ENCODE measurements around the gene OR4S1. TPM values are rescaled to one million over a fixed set of nuclear protein-coding genes. Genes with fewer than 3 reads are reported as not detected.
"Not testable (repeated sequence)": the region's sequence is repeated elsewhere in the genome, so short reads cannot be mapped to it uniquely, and the experiment has no call there.

OR4S1 gene
- total and polyA plus RNA-seq, 2 donors (not counting 3 experiments of a cell fraction or from before 2014, with no cell fraction given): not detected

- dilution Hi-C loops (cut with MboI; ENCODE audit: extremely low pct_ligation_motif_present, low sequenced_read_pairs); H3K36me3 ChIP-seq (ENCODE audit: control insufficient read depth in 2 of 2, extremely low read depth in 1 of 2, insufficient read depth in 2 of 2, low read length in 2 of 2); H3K79me2 ChIP-seq (ENCODE audit: control insufficient read depth, insufficient read depth, low read length); H3K27me3 ChIP-seq (ENCODE audit: control insufficient read depth in 2 of 2, insufficient read depth in 2 of 2, low read length in 2 of 2); H3K4me1 ChIP-seq (ENCODE audit: control insufficient read depth, extremely low read depth, insufficient read depth, low read length); H3K9ac ChIP-seq (replicated peaks; ENCODE audit: extremely low read depth, insufficient read depth, low read length); H3K9me1 ChIP-seq (replicated peaks; ENCODE audit: control insufficient read depth, extremely low read depth, insufficient read depth, low read length); H3K4me2 ChIP-seq (ENCODE audit: insufficient read depth, low read length); H2AFZ ChIP-seq (ENCODE audit: low read depth, low read length); intact Hi-C loops (cut with micrococcal nuclease); BruUV-seq (replicated peaks); H4K20me1 ChIP-seq (replicated peaks; ENCODE audit: control insufficient read depth, extremely low read depth, insufficient read depth, low read length); CTCF ChIA-PET; H3K4me3 ChIP-seq (replicated peaks in 1 of 3; ENCODE audit: insufficient read depth in 1 of 3, low read depth in 1 of 3, low read length in 3 of 3); H3K9me3 ChIP-seq (replicated peaks; ENCODE audit: control insufficient read depth, insufficient read depth, low read length); FAIRE-seq; POLR2A ChIA-PET; H3K27ac ChIP-seq (ENCODE audit: insufficient read depth, low read depth, low read length); DNase-seq (ENCODE audit: low read depth, low spot score): not testable (repeated sequence)
Observed at GRCh38 chr11:48324620-48325019, 18.6 kb downstream of the OR4S1 start, which contains the start of gene OR4C3. OR4C3 (plus strand) TSS chr11:48324920; CDS start chr11:48325022, 102 bp downstream.

GRCh38 chr11:48341466-48341865, 35.4 kb downstream of the OR4S1 start:
- POLR2A ChIA-PET: no interaction called here
- no peak for FAIRE-seq

GRCh38 chr11:48342505-48342904, 36.5 kb downstream of the OR4S1 start:
- DNase-seq (ENCODE audit: low read depth, low spot score); H3K27me3 ChIP-seq (ENCODE audit: control insufficient read depth in 2 of 2, insufficient read depth in 2 of 2, low read length in 2 of 2); H3K4me3 ChIP-seq (replicated peaks in 1 of 3; ENCODE audit: insufficient read depth in 1 of 3, low read depth in 1 of 3, low read length in 3 of 3); intact Hi-C loops (cut with micrococcal nuclease); H3K9ac ChIP-seq (replicated peaks; ENCODE audit: extremely low read depth, insufficient read depth, low read length); BruUV-seq (replicated peaks); H3K79me2 ChIP-seq (ENCODE audit: control insufficient read depth, insufficient read depth, low read length); H3K4me1 ChIP-seq (ENCODE audit: control insufficient read depth, extremely low read depth, insufficient read depth, low read length); H3K27ac ChIP-seq (ENCODE audit: insufficient read depth, low read depth, low read length); H4K20me1 ChIP-seq (replicated peaks; ENCODE audit: control insufficient read depth, extremely low read depth, insufficient read depth, low read length); H3K36me3 ChIP-seq (ENCODE audit: control insufficient read depth in 2 of 2, extremely low read depth in 1 of 2, insufficient read depth in 2 of 2, low read length in 2 of 2); H3K9me3 ChIP-seq (replicated peaks; ENCODE audit: control insufficient read depth, insufficient read depth, low read length); dilution Hi-C loops (cut with MboI; ENCODE audit: extremely low pct_ligation_motif_present, low sequenced_read_pairs); H3K9me1 ChIP-seq (replicated peaks; ENCODE audit: control insufficient read depth, extremely low read depth, insufficient read depth, low read length); H3K4me2 ChIP-seq (ENCODE audit: insufficient read depth, low read length); FAIRE-seq; H2AFZ ChIP-seq (ENCODE audit: low read depth, low read length); CTCF ChIA-PET; POLR2A ChIA-PET: not testable (repeated sequence)

More at GRCh38 chr11:48341466-48341865, 35.4 kb downstream of the OR4S1 start:
- Histone ChIP-seq H3K79me2 (ENCODE audit: control insufficient read depth, insufficient read depth, low read length) (no peaks in the 10 kb centered on the region), H2AFZ (ENCODE audit: low read depth, low read length) (no peak overlapping the region), H4K20me1 (replicated peaks; ENCODE audit: control insufficient read depth, extremely low read depth, insufficient read depth, low read length) (no peaks in the 10 kb centered on the region), H3K4me2 (ENCODE audit: insufficient read depth, low read length) (no peak overlapping the region), H3K36me3 (ENCODE audit: control insufficient read depth in 2 of 2, extremely low read depth in 1 of 2, insufficient read depth in 2 of 2, low read length in 2 of 2) (no peaks in the 10 kb centered on the region), H3K4me1 (ENCODE audit: control insufficient read depth, extremely low read depth, insufficient read depth, low read length) (no peaks in the 10 kb centered on the region), H3K9ac (replicated peaks; ENCODE audit: extremely low read depth, insufficient read depth, low read length) (no peak overlapping the region), H3K9me3 (replicated peaks; ENCODE audit: control insufficient read depth, insufficient read depth, low read length) (peaks cover 2% of the 10 kb centered on the region), H3K27me3 (ENCODE audit: control insufficient read depth in 2 of 2, insufficient read depth in 2 of 2, low read length in 2 of 2) (no peaks in the 10 kb centered on the region), H3K27ac (ENCODE audit: insufficient read depth, low read depth, low read length) (no peak overlapping the region), H3K9me1 (replicated peaks; ENCODE audit: control insufficient read depth, extremely low read depth, insufficient read depth, low read length) (no peaks in the 10 kb centered on the region), H3K4me3 (replicated peaks in 1 of 3; ENCODE audit: insufficient read depth in 1 of 3, low read depth in 1 of 3, low read length in 3 of 3) (no peak overlapping the region)
- no peak for TF ChIP-seq MYC (IDR thresholded peaks at IDR 0.05; ENCODE audit: low read depth, low read length)
- TF ChIP-seq CTCF (IDR thresholded peaks at IDR 0.05; ENCODE audit: extremely low read depth in 1 of 2, insufficient read depth in 1 of 2, low read depth in 1 of 2, low read length in 2 of 2): no peak
- no peak for TF ChIP-seq GATA2 (IDR thresholded peaks at IDR 0.05; ENCODE audit: insufficient read depth, insufficient read length, low read depth, low read length)
- no peak for TF ChIP-seq JUN (IDR thresholded peaks at IDR 0.05; ENCODE audit: borderline replicate concordance, insufficient read depth, insufficient read length, low read depth)
- no peak for TF ChIP-seq EZH2 (IDR thresholded peaks at IDR 0.05; ENCODE audit: borderline replicate concordance, low read depth, low read length, severe bottlenecking)
- TF ChIP-seq POLR2AphosphoS5 (IDR thresholded peaks at IDR 0.05; ENCODE audit: insufficient read depth, low read depth, low read length): no peak
- no peak for TF ChIP-seq MAX (IDR thresholded peaks at IDR 0.05; ENCODE audit: insufficient read depth, insufficient read length)
- TF ChIP-seq FOS (IDR thresholded peaks at IDR 0.05; ENCODE audit: borderline replicate concordance, insufficient read depth, low read length): no peak
- no peak for TF ChIP-seq POLR2A (IDR thresholded peaks at IDR 0.05; ENCODE audit: low read depth, low read length)
- dilution Hi-C loops (cut with MboI; ENCODE audit: extremely low pct_ligation_motif_present, low sequenced_read_pairs): no loop called here
- intact Hi-C loops (cut with micrococcal nuclease): no loop called here
- BruUV-seq (replicated peaks): no TSS peak
- DNase-seq (ENCODE audit: low read depth, low spot score): no peak
- CTCF ChIA-PET: no interaction called here

Measured in endothelial cell of umbilical vein (primary cell).